GM23338 (cell line): ENCODE data around the gene MPZL1. TPM values are rescaled to one million over a fixed set of nuclear protein-coding genes. Genes with fewer than 3 reads are reported as not detected.

Source experiments
- ATAC-seq: fragments of 200-7000 bp; cut with Tn5 transposase; 3 replicates; pipeline ENCODE4 v1.9.1; 2020
- DNase-seq: peaks from one replicate; pipeline ENCODE4 v3.0.0-alpha.2; 2015; ENCODE audit warnings: low spot score
- H2AFZ ChIP-seq: fragments of 200-600 bp; sonication (generic); 2 replicates; pipeline ENCODE4 v1.8.0; 2016; ENCODE audit warnings: antibody characterized with exemption, mild to moderate bottlenecking, moderate library complexity
- H3F3A ChIP-seq: fragments of 200-600 bp; sonication (generic); replicated peaks from 2 replicates; pipeline ENCODE4 v1.8.0; 2017; ENCODE audit warnings: antibody characterized with exemption, mixed run types, low read depth
- H3K27ac ChIP-seq: fragments of 200-600 bp; sonication (generic); 2 replicates; pipeline ENCODE4 v1.6.1; 2016; ENCODE audit warnings: low read depth
- H3K27me3 ChIP-seq: fragments of 200-600 bp; sonication (generic); 2 replicates; pipeline ENCODE4 v1.8.0; 2016; ENCODE audit warnings: mild to moderate bottlenecking, mixed run types, moderate library complexity; ENCODE audit not compliant: insufficient read depth
- H3K36me3 ChIP-seq: fragments of 200-600 bp; sonication (generic); 2 replicates; pipeline ENCODE4 v1.8.0; 2016; ENCODE audit warnings: mild to moderate bottlenecking; ENCODE audit not compliant: insufficient read depth
- H3K4me1 ChIP-seq: fragments of 200-600 bp; sonication (generic); 2 replicates; pipeline ENCODE4 v1.8.0; 2016; ENCODE audit warnings: mild to moderate bottlenecking, moderate library complexity; ENCODE audit not compliant: insufficient read depth
- H3K4me2 ChIP-seq: fragments of 200-600 bp; sonication (generic); 2 replicates; pipeline ENCODE4 v1.7.1; 2017; ENCODE audit warnings: mixed run types
- H3K4me3 ChIP-seq: fragments of 200-600 bp; sonication (generic); 2 replicates; pipeline ENCODE4 v1.6.1; 2016; ENCODE audit warnings: mixed run types
- H3K79me2 ChIP-seq: fragments of 200-600 bp; sonication (generic); replicated peaks from 2 replicates; pipeline ENCODE4 v1.8.0; 2017; ENCODE audit warnings: mild to moderate bottlenecking; ENCODE audit not compliant: insufficient read depth
- H3K9me2 ChIP-seq: fragments of 200-600 bp; sonication (generic); 2 replicates; pipeline ENCODE4 v1.8.0; 2017; ENCODE audit not compliant: insufficient read depth
- H4K20me1 ChIP-seq: fragments of 200-600 bp; sonication (generic); replicated peaks from 2 replicates; pipeline ENCODE4 v1.8.0; 2017; ENCODE audit warnings: mild to moderate bottlenecking; ENCODE audit not compliant: insufficient read depth
- H3K27ac Mint-ChIP-seq: 2 replicates; pipeline ENCODE4 v1.8.0; 2020; ENCODE audit warnings: inconsistent platforms, mild to moderate bottlenecking, moderate library complexity, mixed read lengths
- H3K27me3 Mint-ChIP-seq: 3 replicates; pipeline ENCODE4 v1.8.0; 2022; ENCODE audit warnings: low read depth, mild to moderate bottlenecking, moderate library complexity, mixed read lengths, inconsistent platforms; ENCODE audit not compliant: insufficient read depth, poor library complexity
- H3K36me3 Mint-ChIP-seq: 3 replicates; pipeline ENCODE4 v1.8.0; 2021; ENCODE audit warnings: low read depth, mild to moderate bottlenecking, inconsistent platforms, moderate library complexity, mixed read lengths
- H3K4me1 Mint-ChIP-seq: 3 replicates; pipeline ENCODE4 v1.8.0; 2020; ENCODE audit warnings: mild to moderate bottlenecking, inconsistent platforms, mixed read lengths
- H3K4me3 Mint-ChIP-seq: 3 replicates; pipeline ENCODE4 v1.8.0; 2021; ENCODE audit warnings: moderate library complexity, mild to moderate bottlenecking, inconsistent platforms, mixed read lengths
- H3K9me3 Mint-ChIP-seq: 3 replicates; pipeline ENCODE4 v1.8.0; 2020; ENCODE audit warnings: moderate library complexity, mild to moderate bottlenecking, inconsistent platforms, mixed read lengths
- CREB1 ChIP-seq: fragments of 250-450 bp; sonication (Bioruptor Pico); IDR thresholded peaks from 2 replicates; pipeline ENCODE4 v1.5.0; 2020; ENCODE audit warnings: low read depth, mild to moderate bottlenecking, moderate library complexity
- EZH2phosphoT487 ChIP-seq: fragments of 200-600 bp; sonication (generic); IDR thresholded peaks from one replicate; pipeline ENCODE4 v1.8.1; 2018; ENCODE audit warnings: antibody characterized with exemption; ENCODE audit not compliant: unreplicated experiment
- REST ChIP-seq: IDR thresholded peaks from one replicate; pipeline ENCODE4 v1.6.1; 2018; ENCODE audit warnings: antibody characterized with exemption; ENCODE audit not compliant: unreplicated experiment
- ZNF114 ChIP-seq: fragments of 250-450 bp; sonication (Bioruptor Pico); IDR thresholded peaks from 2 replicates; pipeline ENCODE4 v1.5.0; 2020; ENCODE audit warnings: mild to moderate bottlenecking, moderate library complexity
- ZNF331 ChIP-seq: fragments of 250-450 bp; sonication (Bioruptor Pico); IDR thresholded peaks from 2 replicates; pipeline ENCODE4 v1.5.0; 2020; ENCODE audit warnings: low read depth, mild to moderate bottlenecking, moderate library complexity
- polyA plus RNA-seq: library from polyadenylated mRNA; unstranded; fragments of >200 nt; fragmentation: Nextera tagmentation; extraction: Ambion mirVana; gene quantifications from 2 replicates; pipeline ENCODE4 v1.2.1, GENCODE V29; 2016
- total RNA-seq: library from RNA; depleted of rRNA; stranded (reverse); fragments of >200 nt; shearing (Covaris generic); gene quantifications from 2 replicates; pipeline ENCODE4 v1.2.3, GENCODE V29; 2014
- TF ChIP-seq, protein P1 (sequence below): fragments of 250-450 bp; sonication (Bioruptor Pico); IDR thresholded peaks from 2 replicates; pipeline ENCODE4 v1.5.0; 2020; ENCODE audit warnings: mild to moderate bottlenecking, moderate library complexity
- TF ChIP-seq, protein P2 (sequence below): IDR thresholded peaks from 2 replicates; pipeline ENCODE4 v1.6.1; 2016; ENCODE audit warnings: antibody characterized with exemption

The MPZL1 gene
- total and polyA plus RNA-seq, 2 experiments from 2014 or later = 35.1 to 85.1 TPM

DNA sequence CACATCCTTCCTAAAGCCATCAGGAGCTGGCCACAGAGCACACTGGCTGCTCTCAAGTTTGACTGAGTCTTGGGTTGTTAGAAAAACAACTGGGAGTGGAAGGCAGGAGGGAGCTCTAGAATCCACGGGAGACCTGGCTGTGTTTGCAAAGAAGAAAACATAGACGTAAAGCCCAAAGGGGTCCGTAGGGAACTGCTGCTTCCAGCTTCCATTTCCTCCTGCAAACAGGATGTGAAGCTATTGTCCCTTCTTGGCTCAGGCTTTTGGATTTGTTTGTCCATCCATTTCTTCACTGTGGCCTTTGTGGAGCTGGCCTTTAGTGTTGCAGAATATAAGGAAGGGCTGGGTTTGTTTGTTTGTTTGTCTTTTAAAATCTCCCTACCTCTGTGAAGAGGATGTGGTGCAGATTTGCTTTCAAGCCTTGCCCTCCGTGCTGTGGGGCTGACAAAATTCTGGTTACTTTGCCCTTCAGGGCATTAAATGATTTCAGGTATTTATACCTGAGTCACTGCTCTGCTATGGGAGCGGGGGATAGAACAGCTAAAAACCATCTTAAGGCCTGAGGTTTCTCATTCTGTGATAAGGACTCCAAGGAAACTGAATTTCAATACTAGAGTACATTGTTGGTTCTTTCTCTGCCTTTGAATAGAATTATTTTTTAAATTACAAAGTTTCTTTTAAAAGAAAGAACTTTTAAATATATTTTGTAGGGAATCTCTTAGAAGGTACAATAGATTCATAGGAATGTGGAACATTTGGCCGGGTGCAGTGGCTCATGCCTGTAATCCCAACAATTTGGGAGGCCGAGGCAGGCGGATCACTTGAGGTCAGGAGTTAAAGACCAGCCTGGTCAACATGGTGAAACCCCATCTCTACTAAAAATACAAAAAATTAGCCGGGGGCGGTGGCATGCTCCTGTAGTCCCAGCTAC is 74.3 kb downstream of the MPZL1 start:
- Histone ChIP-seq H3K4me2 (peak overlapping the region; percentile 21), H3K79me2 (no peaks in the 10 kb centered on the region), H3K4me3 (no peak overlapping the region), H3K27me3 (no peaks in the 10 kb centered on the region), H3F3A (no peaks in the 10 kb centered on the region), H4K20me1 (no peaks in the 10 kb centered on the region), H2AFZ (no peak overlapping the region), H3K9me2 (no peaks in the 10 kb centered on the region), H3K4me1 (peaks cover 17% of the 10 kb centered on the region), H3K36me3 (no peaks in the 10 kb centered on the region), H3K27ac (peak overlapping the region; percentile 83)
- peaks cover 10% of the 10 kb centered on the region for H3K36me3 Mint-ChIP-seq
- peak; percentile 56 for DNase-seq
- H3K9me3 Mint-ChIP-seq = no peaks in the 10 kb centered on the region; the same call in 2 of the 3 replicates
- peak; percentile 11; the same call in 2 of the 3 replicates for ATAC-seq
- peak overlapping the region; percentile 91 for H3K27ac Mint-ChIP-seq
- no peak overlapping the region for H3K4me3 Mint-ChIP-seq
- peaks cover 15% of the 10 kb centered on the region for H3K4me1 Mint-ChIP-seq
- H3K27me3 Mint-ChIP-seq = peaks cover 2% of the 10 kb centered on the region
- TF ChIP-seq ZNF331 (CRISPR knock-in tag) (no peak), REST (no peak), ZNF114 (CRISPR knock-in tag) (no peak), EZH2phosphoT487 (no peak), CREB1 (CRISPR knock-in tag) (no peak)
- TF ChIP-seq, protein P1, sequence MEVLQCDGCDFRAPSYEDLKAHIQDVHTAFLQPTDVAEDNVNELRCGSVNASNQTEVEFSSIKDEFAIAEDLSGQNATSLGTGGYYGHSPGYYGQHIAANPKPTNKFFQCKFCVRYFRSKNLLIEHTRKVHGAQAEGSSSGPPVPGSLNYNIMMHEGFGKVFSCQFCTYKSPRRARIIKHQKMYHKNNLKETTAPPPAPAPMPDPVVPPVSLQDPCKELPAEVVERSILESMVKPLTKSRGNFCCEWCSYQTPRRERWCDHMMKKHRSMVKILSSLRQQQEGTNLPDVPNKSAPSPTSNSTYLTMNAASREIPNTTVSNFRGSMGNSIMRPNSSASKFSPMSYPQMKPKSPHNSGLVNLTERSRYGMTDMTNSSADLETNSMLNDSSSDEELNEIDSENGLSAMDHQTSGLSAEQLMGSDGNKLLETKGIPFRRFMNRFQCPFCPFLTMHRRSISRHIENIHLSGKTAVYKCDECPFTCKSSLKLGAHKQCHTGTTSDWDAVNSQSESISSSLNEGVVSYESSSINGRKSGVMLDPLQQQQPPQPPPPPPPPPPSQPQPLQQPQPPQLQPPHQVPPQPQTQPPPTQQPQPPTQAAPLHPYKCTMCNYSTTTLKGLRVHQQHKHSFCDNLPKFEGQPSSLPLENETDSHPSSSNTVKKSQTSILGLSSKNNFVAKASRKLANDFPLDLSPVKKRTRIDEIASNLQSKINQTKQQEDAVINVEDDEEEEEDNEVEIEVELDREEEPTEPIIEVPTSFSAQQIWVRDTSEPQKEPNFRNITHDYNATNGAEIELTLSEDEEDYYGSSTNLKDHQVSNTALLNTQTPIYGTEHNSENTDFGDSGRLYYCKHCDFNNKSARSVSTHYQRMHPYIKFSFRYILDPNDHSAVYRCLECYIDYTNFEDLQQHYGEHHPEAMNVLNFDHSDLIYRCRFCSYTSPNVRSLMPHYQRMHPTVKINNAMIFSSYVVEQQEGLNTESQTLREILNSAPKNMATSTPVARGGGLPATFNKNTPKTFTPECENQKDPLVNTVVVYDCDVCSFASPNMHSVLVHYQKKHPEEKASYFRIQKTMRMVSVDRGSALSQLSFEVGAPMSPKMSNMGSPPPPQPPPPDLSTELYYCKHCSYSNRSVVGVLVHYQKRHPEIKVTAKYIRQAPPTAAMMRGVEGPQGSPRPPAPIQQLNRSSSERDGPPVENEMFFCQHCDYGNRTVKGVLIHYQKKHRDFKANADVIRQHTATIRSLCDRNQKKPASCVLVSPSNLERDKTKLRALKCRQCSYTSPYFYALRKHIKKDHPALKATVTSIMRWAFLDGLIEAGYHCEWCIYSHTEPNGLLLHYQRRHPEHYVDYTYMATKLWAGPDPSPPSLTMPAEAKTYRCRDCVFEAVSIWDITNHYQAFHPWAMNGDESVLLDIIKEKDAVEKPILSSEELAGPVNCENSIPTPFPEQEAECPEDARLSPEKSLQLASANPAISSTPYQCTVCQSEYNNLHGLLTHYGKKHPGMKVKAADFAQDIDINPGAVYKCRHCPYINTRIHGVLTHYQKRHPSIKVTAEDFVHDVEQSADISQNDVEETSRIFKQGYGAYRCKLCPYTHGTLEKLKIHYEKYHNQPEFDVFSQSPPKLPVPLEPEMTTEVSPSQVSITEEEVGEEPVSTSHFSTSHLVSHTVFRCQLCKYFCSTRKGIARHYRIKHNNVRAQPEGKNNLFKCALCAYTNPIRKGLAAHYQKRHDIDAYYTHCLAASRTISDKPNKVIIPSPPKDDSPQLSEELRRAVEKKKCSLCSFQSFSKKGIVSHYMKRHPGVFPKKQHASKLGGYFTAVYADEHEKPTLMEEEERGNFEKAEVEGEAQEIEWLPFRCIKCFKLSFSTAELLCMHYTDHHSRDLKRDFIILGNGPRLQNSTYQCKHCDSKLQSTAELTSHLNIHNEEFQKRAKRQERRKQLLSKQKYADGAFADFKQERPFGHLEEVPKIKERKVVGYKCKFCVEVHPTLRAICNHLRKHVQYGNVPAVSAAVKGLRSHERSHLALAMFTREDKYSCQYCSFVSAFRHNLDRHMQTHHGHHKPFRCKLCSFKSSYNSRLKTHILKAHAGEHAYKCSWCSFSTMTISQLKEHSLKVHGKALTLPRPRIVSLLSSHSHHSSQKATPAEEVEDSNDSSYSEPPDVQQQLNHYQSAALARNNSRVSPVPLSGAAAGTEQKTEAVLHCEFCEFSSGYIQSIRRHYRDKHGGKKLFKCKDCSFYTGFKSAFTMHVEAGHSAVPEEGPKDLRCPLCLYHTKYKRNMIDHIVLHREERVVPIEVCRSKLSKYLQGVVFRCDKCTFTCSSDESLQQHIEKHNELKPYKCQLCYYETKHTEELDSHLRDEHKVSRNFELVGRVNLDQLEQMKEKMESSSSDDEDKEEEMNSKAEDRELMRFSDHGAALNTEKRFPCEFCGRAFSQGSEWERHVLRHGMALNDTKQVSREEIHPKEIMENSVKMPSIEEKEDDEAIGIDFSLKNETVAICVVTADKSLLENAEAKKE (CRISPR knock-in tag) = no peak
- TF ChIP-seq, protein P2, sequence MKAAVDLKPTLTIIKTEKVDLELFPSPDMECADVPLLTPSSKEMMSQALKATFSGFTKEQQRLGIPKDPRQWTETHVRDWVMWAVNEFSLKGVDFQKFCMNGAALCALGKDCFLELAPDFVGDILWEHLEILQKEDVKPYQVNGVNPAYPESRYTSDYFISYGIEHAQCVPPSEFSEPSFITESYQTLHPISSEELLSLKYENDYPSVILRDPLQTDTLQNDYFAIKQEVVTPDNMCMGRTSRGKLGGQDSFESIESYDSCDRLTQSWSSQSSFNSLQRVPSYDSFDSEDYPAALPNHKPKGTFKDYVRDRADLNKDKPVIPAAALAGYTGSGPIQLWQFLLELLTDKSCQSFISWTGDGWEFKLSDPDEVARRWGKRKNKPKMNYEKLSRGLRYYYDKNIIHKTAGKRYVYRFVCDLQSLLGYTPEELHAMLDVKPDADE = no peak
